ENCODE results near the gene MRTFA.
"Not testable (repeated sequence)": the region's sequence is repeated elsewhere in the genome, so short reads cannot be mapped to it uniquely, and the experiment has no call there.

The MRTFA gene

DNA sequence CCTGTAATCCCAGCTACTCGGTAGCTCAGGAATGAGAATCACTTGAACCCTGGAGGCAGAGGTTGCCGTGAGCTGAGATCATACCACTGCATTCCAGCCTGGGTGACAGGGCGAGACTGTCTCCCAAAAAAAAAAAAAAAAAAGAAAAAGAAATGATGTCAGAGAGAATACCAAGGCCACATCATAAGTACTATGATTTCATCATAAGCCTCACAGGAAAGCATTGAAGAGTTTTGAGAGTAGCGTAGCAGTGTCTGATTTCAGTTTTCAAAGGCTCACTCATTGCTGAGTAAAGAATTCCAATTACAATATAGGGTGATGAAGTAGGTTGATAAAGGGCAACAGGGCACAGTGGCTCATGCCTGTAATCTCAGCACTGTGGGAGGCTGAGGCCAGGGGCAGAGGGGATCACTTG, 88.8 kb downstream of the MRTFA start:
- no peak for DNase-seq

DNA sequence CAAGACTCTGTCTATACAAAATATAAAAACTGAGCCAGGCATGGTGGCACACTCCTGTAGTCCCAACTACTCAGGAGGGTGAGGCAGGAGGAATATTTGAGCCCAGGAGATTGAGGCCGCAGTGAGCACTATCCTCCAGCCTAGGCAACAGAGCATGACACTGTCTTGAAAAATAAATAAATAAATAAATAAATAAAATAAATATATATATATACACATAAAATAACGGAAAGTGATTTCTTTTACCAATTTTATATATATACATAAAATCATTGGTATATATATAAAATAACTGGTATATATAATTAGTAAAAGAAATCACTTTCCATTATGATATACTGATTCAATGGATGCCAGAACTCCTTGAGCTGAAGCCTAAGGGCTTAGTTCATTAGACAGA, 91.8 kb downstream of the MRTFA start:
- DNase-seq, result no peak

GRCh38 chr22:40542821-40543540, 93.5 kb downstream of the MRTFA start:
- no peak for DNase-seq

DNA sequence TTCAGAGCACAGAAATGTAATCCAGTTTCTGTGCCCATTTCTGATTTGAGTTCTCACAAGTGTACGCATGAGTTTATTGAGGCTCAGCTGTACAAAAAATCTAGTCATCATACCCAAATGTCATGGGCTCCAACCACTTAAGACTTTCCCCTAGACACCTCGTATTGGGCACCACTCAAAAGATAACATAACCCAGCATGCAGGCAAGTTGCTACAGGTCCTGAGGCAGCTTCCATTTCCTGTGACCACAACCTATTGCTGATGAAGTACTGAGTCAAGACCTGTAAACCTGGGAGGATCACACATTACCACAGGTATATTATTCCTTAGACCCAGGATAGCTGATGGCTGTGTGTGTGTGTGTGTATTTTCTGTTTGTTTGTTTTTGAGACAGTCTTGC, 95.2 kb downstream of the MRTFA start:
- no peak for DNase-seq

GRCh38 chr22:40540265-40540664, 96.3 kb downstream of the MRTFA start:
- no peak for DNase-seq

DNA sequence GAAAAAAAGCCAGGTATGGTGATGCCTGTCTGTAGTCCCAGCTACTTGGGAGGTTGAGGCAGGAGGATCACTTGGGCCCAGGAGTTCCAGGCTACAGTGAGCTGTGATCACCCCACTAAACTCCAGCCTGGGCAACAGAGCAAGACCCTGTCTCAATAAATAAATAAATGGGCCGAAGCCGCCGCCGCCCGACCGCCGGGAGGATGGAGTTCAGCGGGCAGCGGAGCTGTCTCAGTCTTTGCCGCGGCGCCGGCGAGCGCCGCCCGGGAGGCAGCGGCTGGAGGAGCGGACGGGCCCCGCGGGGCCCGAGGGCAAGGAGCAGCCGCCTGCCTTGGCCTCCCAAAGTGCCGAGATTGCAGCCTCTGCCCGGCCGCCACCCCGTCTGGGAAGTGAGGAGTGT, 100.4 kb downstream of the MRTFA start:
- not testable (repeated sequence) for DNase-seq

- no peak for DNase-seq
These were observed 100.9 kb downstream of the MRTFA start for GRCh38 chr22:40535642-40536041.

- DNase-seq, result no peak
These were observed 101.4 kb downstream of the MRTFA start for GRCh38 chr22:40535189-40535512.

DNA sequence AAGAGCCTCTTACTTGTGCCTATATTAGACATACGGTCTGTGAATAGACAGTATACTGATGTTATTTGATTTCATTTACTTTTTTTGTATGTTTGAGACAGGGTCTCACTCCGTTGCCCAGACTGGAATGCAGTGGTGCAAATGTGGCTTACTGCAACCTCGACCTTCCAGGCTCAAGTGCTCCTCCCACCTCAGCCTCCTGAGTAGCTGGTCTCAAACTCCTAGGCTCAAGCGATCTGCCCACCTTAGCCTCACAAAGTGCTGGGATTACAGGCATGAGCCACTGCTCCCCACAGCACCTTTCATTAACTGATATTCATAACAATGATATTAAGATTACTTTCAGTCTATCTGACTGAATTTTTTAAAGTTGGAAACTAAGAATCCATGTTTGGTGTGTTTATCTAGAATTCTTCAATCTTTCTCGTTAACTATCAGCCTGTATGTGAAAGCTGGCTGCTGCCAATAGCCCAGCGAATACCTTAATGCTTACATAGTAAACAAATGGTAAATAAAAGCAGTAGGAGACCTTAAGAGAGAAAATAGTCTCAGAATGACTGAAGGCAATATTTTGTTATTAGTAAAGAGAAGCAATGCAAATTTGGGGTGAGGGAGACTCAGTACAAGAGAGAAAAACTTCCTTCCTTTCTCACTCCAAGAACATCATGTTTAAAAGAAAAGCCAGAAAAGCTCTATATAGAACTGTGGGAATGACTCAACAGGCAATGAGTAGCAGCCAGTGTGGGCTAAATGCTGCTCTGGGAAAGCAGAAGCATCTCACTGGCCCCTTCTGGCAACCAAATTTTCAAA, 101.9 kb downstream of the MRTFA start:
- peak in 1 of 2 donors; percentile 24 for DNase-seq

DNA sequence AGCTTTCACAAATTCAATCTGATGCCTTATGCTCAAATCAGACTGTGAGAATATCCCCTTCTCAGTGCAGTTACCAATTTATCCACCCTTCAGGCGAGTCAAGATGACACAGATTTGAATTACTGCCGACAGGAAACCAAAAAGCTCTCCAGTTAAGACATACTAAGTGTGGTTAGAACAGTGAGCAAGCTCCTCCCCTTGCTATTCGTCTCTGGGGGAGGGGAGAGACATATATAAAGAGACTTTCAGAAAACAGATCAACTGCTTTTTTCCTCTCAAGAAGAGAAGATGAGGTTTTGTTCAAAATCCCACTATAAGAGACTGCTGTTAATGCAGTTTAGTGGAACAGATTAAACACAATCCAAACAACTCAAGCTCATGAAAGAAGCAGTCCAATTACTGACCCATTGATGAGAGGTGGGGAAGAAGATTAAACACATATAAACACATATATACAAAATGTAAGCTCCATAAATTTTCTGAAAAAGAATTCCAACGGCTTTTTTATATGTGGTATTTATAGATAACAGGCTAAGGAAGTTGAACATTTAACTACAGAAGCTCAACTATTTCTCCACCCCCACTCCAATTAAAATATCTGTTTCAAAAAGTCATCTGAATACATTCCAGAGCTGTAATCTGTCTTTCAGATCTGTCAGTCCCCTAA, 102.7 kb downstream of the MRTFA start:
- DNase-seq, result peak; percentile 67 to 88

- DNase-seq, result no peak
These were observed 104.3 kb downstream of the MRTFA start for GRCh38 chr22:40531951-40532900.

DNA sequence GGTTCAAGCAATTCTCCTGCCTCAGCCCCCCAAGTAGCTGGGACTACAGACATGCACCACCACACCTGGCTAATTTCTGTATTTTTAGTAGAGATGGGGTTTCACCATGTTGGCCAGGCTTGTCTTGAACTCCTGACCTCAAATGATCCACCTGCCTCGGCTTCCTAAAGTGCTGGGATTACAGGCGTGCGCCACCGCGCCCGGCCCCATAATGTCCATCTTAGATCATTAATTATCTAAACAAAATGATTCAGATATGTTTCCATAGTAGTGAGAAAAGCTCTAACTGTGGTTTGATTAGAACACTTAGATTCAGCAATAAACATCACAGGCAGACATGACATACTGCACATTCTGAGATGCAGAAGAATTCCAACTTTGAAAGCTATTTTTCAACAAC, 106.1 kb downstream of the MRTFA start:
- DNase-seq, result not testable (repeated sequence)

- DNase-seq, result no peak
These were observed 106.7 kb downstream of the MRTFA start for GRCh38 chr22:40529821-40530220.

DNA sequence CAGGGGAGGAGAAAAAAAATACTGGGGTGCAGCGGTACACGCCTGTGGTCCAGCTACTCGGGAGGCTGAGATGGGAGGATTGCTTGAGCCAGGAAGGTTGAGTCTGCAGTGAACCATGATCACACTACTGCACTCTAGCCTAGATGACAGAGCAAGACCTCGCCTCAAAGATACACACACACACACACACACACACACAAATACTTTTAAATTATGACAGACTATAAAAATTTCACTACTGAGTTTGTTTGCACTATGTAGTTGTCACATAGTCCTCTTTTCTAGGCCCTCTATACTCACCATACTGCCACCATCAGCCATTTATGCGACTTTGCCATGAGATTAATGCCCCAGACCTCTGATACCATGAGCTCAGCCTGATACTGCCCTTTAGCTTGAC, 109.6 kb downstream of the MRTFA start:
- DNase-seq, result no peak

DNA sequence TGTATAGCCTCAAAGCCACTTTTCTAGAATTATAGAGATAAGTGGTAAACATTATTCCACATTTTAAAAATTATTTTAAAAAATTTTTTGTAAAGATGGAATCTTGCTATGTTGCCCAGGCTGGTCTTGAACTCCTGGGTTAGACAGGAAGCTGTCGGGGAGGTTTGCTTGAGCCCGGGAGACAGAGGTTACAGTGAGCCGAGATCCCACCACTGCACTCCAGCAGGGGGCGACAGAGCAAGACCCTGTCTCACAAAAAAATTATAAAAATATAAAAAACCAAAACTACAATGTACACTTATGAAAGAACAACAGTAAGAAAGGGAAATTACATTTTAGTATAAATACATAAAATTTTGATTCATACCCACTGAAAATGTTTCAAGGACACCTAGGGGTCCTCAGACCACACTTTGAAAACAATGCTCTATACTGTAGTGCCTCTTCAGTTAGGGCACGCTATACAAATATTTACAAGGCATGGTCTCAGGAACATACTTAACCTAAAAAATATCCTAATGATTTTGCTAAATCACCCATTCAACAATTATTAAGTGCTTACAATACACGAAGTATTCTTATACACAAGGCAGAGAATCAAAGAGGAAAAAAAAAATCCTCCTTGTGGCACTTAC, 111.2 kb downstream of the MRTFA start:
- DNase-seq, result peak; percentile 72 to 74

DNA sequence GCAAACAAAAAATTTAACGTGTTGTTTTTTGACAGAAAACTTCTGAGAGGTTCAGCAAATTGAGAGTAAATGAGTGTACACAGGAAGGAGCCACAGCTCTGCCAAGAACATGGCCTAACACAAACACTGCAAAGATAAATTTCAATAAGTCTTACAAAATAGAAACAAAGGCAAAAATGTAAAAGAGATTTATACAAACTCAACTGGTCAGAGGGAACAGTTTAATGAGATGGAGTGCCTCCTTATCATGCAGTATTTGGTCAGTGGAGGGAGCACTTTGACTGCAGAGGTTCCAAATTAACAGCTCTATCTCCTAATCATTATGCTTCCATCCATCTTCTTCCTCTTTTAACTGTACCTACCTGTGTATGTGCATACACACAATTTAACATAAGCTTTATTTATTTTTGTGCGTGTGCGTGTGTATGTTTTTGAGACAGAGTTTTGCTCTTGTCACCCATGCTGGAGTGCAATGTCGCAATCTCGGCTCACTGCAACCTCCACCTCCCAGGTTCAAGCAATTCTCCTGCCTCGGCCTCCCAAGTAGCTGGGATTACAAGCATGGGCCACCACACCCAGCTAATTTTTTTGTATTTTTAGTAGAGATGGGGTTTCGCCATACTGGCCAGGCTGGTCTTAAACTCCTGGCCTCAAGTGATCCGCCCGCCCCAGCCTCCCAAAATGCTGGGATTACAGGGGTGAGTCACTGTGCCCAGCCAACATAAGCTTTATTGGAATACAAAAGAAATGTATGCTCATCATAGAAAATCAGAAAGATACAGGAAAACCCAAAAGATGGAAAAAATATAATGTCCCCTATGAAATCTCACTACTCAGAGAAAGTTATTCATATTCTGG, 111.9 kb downstream of the MRTFA start:
- DNase-seq, result no peak

DNA sequence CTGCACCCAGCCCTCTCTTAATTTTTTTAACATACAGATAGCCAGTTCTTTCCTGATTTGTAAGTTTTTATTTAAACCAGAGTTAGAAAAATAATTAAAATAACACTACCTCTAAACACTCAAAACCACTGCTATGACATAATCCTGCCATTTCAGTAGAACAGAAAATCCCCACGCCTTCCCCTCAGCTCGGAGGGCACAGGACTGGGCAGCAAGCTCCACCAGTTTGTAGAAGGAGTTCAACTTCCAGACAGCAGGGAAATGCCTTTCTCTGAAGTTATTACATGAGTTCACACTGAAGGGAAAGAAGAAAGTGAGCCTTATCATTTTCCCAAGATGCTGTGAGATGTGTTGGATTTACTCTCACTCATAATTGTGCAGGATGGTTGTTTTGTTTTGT, 114.4 kb downstream of the MRTFA start:
- no peak for DNase-seq

- no peak for DNase-seq
These were observed 115.5 kb downstream of the MRTFA start for GRCh38 chr22:40521046-40521445.

- no peak for DNase-seq
These were observed 116.0 kb downstream of the MRTFA start for GRCh38 chr22:40520562-40520961.

DNA sequence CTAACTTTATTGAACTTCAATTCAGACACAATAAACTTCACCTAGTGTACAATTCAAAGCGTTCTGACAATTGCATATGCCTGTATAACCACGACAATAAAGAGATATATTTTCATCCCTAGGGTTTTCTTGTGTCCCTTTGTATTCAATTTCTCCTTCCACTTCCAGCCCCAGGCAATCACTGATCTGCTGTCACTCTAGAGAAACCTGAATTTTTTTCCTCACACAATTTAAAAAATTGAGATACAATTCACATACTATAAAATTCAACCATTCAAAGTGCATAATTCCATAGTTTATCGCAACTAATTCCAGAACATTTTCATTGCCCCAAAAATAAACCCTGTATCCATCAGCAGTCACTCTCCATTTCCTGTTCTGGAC, 116.6 kb downstream of the MRTFA start:
- DNase-seq, result no peak

DNA sequence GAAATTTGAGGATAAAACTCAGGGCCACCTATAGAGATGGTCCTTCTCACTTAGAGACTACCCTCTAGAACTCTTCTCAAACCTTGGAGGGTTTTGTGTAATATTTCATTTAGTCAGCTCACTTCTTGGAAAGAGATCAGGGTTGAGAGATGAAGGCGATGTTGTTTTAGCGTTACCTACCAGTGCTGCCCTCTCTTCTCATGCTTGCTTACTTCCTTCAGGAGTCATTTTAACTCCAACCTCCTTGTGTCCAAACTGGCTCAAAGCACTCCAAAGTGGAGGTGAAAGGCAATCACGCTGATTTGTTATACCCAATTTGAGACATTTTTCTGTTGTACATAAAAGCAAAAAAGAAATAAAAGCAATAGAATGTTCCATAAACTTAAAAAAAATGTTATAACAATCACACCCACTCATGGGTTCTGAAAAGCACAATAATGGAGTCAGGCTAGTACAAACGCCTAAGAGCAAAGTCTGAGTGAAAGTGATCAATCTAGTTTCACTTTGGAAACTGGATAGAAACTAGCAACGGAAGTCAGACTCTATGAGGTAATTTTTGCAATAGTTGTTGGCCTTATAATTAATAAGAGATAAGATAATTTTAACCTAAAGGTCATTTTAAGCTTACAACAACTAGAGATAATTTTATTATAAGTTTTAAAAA, 117.1 kb downstream of the MRTFA start:
- peak in 1 of 2 donors; percentile 68 for DNase-seq
